ENCODE data around the gene RAB3C.

Gene RAB3C

GRCh38 chr5:58778888-58779287 lies 196.0 kb downstream of the RAB3C start:
- no peak for DNase-seq

GRCh38 chr5:58786035-58786434 lies 203.2 kb downstream of the RAB3C start:
- no peak for DNase-seq

- DNase-seq = no peak
Observed at GRCh38 chr5:58786711-58787303, 203.9 kb downstream of the RAB3C start.

GRCh38 chr5:58787987-58788386 lies 205.1 kb downstream of the RAB3C start:
- DNase-seq = no peak

- DNase-seq = no peak
Observed at GRCh38 chr5:58793888-58794657, 211.2 kb downstream of the RAB3C start.

- peak in 1 of 2 experiments; percentile 4 for DNase-seq
Observed at GRCh38 chr5:58794875-58795274, 212.0 kb downstream of the RAB3C start.

GRCh38 chr5:58795327-58795726 lies 212.5 kb downstream of the RAB3C start:
- DNase-seq = no peak

GRCh38 chr5:58797021-58797420 lies 214.1 kb downstream of the RAB3C start:
- DNase-seq = no peak

GRCh38 chr5:58800356-58800755 lies 217.5 kb downstream of the RAB3C start:
- no peak for DNase-seq

- DNase-seq = no peak
Observed at GRCh38 chr5:58800861-58801540, 218.1 kb downstream of the RAB3C start.

GRCh38 chr5:58803056-58803455 lies 220.2 kb downstream of the RAB3C start:
- no peak for DNase-seq

GRCh38 chr5:58804291-58804690 lies 221.4 kb downstream of the RAB3C start:
- no peak for DNase-seq

GRCh38 chr5:58810086-58810485 lies 227.2 kb downstream of the RAB3C start:
- DNase-seq = no peak

GRCh38 chr5:58813855-58814254 lies 231.0 kb downstream of the RAB3C start:
- DNase-seq = no peak

- DNase-seq = no peak
Observed at GRCh38 chr5:58816181-58816731, 233.4 kb downstream of the RAB3C start.

- no peak for DNase-seq
Observed at GRCh38 chr5:58818465-58818864, 235.6 kb downstream of the RAB3C start.

- no peak for DNase-seq
Observed at GRCh38 chr5:58825441-58825840, 242.6 kb downstream of the RAB3C start.

- DNase-seq = no peak
Observed at GRCh38 chr5:58825899-58826298, 243.0 kb downstream of the RAB3C start.

GRCh38 chr5:58827463-58827862 lies 244.6 kb downstream of the RAB3C start:
- no peak for DNase-seq

- no peak for DNase-seq
Observed at GRCh38 chr5:58828258-58828657, 245.4 kb downstream of the RAB3C start.

- no peak for DNase-seq
Observed at GRCh38 chr5:58834242-58835225, 251.7 kb downstream of the RAB3C start.

GRCh38 chr5:58836351-58836750 lies 253.5 kb downstream of the RAB3C start:
- no peak for DNase-seq

GRCh38 chr5:58838729-58839128 lies 255.9 kb downstream of the RAB3C start:
- DNase-seq = no peak

Measured in stimulated activated CD4-positive, alpha-beta T cell treated with anti-CD3 and anti-CD28 coated beads, Interleukin-4, amount 100 ng/mL, for 4 hours (primary cell).